ENCODE results near the gene ZCCHC10. TPM values are rescaled to one million over a fixed set of nuclear protein-coding genes. Genes with fewer than 3 reads are reported as not detected.

ZCCHC10 gene
- total and polyA plus RNA-seq, 10 of the 15 experiments (the other 5 are each of a cell fraction or from before 2014, with no cell fraction given): 16.8 to 117 (median 53.5) TPM

- TF ChIP-seq MTA3 (IDR thresholded peaks at IDR 0.05; ENCODE audit: borderline replicate concordance, low read length) (no peak), KLF5 (IDR thresholded peaks at IDR 0.05; ENCODE audit: partially characterized antibody) (no peak), BMI1 (IDR thresholded peaks at IDR 0.05; ENCODE audit: borderline replicate concordance) (no peak), TARDBP (IDR thresholded peaks at IDR 0.05; ENCODE audit: borderline replicate concordance) (no peak), MLLT1 (IDR thresholded peaks at IDR 0.05) (no peak; the same call in 1 of the 2 replicates), MEF2B (IDR thresholded peaks at IDR 0.05; ENCODE audit: partially characterized antibody, poor library complexity, severe bottlenecking) (peak; percentile 13), SREBF2 (IDR thresholded peaks at IDR 0.05; ENCODE audit: low read length) (no peak), CHD1 (IDR thresholded peaks at IDR 0.05; ENCODE audit: low read depth, low read length) (no peak), BRCA1 (IDR thresholded peaks at IDR 0.05; ENCODE audit: low read depth, low read length) (peak; percentile 62; the same call in 1 of the 2 replicates), CEBPB (IDR thresholded peaks at IDR 0.05; ENCODE audit: borderline replicate concordance in 1 of 2, low read depth in 2 of 2, low read length in 2 of 2) (no peak), CBX5 (IDR thresholded peaks at IDR 0.05; ENCODE audit: low read depth) (no peak), RAD51 (IDR thresholded peaks at IDR 0.05) (0 out of 2 replicates have a peak, but pooled peaks have one; percentile 22), IKZF2 (IDR thresholded peaks at IDR 0.05) (peak; percentile 72 to 74), MEF2A (IDR thresholded peaks at IDR 0.05; ENCODE audit: insufficient read depth, low read depth, low read length) (no peak), TCF12 (IDR thresholded peaks at IDR 0.05; ENCODE audit: low read depth, low read length) (no peak), CHD4 (IDR thresholded peaks at IDR 0.05) (no peak), HDAC6 (IDR thresholded peaks at IDR 0.05; ENCODE audit: unreplicated experiment) (no peak), NR2F1 (conservative IDR thresholded peaks at IDR 0.05) (no peak), CHD2 (IDR thresholded peaks at IDR 0.05; ENCODE audit: borderline replicate concordance, low read depth, low read length) (peak; percentile 92), SMC3 (IDR thresholded peaks at IDR 0.05; ENCODE audit: borderline replicate concordance, low read length) (no peak), NBN (IDR thresholded peaks at IDR 0.05) (peak; percentile 72; the same call in 1 of the 2 replicates), ZBTB33 (IDR thresholded peaks at IDR 0.05) (no peak)
- TF ChIP-seq, protein P1, sequence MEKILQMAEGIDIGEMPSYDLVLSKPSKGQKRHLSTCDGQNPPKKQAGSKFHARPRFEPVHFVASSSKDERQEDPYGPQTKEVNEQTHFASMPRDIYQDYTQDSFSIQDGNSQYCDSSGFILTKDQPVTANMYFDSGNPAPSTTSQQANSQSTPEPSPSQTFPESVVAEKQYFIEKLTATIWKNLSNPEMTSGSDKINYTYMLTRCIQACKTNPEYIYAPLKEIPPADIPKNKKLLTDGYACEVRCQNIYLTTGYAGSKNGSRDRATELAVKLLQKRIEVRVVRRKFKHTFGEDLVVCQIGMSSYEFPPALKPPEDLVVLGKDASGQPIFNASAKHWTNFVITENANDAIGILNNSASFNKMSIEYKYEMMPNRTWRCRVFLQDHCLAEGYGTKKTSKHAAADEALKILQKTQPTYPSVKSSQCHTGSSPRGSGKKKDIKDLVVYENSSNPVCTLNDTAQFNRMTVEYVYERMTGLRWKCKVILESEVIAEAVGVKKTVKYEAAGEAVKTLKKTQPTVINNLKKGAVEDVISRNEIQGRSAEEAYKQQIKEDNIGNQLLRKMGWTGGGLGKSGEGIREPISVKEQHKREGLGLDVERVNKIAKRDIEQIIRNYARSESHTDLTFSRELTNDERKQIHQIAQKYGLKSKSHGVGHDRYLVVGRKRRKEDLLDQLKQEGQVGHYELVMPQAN (conservative IDR thresholded peaks at IDR 0.05): 0 out of 2 replicates have a peak, but pooled peaks have one; percentile 28
- TF ChIP-seq, protein P2, sequence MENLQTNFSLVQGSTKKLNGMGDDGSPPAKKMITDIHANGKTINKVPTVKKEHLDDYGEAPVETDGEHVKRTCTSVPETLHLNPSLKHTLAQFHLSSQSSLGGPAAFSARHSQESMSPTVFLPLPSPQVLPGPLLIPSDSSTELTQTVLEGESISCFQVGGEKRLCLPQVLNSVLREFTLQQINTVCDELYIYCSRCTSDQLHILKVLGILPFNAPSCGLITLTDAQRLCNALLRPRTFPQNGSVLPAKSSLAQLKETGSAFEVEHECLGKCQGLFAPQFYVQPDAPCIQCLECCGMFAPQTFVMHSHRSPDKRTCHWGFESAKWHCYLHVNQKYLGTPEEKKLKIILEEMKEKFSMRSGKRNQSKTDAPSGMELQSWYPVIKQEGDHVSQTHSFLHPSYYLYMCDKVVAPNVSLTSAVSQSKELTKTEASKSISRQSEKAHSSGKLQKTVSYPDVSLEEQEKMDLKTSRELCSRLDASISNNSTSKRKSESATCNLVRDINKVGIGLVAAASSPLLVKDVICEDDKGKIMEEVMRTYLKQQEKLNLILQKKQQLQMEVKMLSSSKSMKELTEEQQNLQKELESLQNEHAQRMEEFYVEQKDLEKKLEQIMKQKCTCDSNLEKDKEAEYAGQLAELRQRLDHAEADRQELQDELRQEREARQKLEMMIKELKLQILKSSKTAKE (IDR thresholded peaks at IDR 0.05; ENCODE audit: low read depth, poor library complexity, severe bottlenecking): peak; percentile 37
These were observed 63.8 kb downstream of the ZCCHC10 start (continued) for GRCh38 chr5:132962429-132963021.
